ENCODE results near the gene PDE4DIP. TPM values are rescaled to one million over a fixed set of nuclear protein-coding genes. Genes with fewer than 3 reads are reported as not detected.
"Not testable (repeated sequence)": the region's sequence is repeated elsewhere in the genome, so short reads cannot be mapped to it uniquely, and the experiment has no call there.

Gene PDE4DIP
- total and polyA plus RNA-seq, 3 experiments from 2014 or later, result 18.1 to 30.4 (median 29.1) TPM

DNA sequence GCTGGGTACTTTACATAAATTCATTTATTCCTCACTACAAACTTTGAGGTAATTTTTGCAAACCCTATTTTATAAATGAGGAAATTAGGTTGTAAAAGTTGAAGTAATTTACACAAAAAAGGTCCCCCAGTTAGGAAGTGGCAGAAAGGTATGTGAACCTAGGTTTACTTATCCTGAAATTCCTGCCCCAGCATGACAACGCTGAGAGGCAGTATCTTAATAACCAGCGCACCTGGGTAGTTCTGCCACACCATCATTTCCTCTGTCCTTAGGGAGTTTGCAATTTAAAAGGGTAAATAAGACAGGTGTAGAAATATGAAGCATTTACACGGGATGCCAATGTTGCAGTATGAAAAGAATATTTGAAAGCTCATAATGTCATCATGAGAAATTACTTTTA is 79.6 kb downstream of the PDE4DIP start:
- H3K27ac Mint-ChIP-seq, CTCF ChIA-PET: not testable (repeated sequence)

DNA sequence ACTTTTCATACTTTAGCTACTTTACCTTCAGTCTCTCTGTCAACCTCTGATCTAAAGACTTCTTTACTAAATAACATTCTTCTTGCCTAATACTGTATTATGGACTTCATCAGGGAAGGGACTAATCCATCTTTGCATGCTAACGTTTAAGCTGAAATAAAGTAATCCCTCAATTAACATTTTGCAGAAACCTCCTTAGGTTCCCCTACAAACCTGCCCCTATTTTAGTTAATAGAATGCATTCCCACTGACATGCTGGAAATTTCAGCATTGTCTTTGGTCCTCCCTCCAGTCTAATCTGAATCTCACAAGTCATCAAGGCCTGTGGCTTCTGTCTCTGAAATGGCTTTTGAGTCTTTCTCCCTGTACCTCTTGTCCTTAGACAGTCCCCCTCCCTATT is 83.4 kb downstream of the PDE4DIP start:
- H3K4me3 Mint-ChIP-seq; H3K36me3 Mint-ChIP-seq; DNase-seq; H3K27ac Mint-ChIP-seq; H3K9me3 ChIP-seq (ENCODE audit: low read length); H3K9me3 Mint-ChIP-seq; CTCF ChIA-PET; H3K27ac ChIP-seq (ENCODE audit: low read depth, low read length); H3K27me3 Mint-ChIP-seq; H3K4me1 ChIP-seq (ENCODE audit: insufficient read depth, low read length); H3K27me3 ChIP-seq (ENCODE audit: insufficient read depth, low read length, poor library complexity, severe bottlenecking); POLR2A ChIA-PET; H3K4me1 Mint-ChIP-seq; H3K36me3 ChIP-seq (ENCODE audit: insufficient read depth, low read length); H3K4me3 ChIP-seq (ENCODE audit: low read length): not testable (repeated sequence)

More for the DNA sequence above, 79.6 kb downstream of the PDE4DIP start:
- H3K4me3 Mint-ChIP-seq; H3K9me3 Mint-ChIP-seq; H3K36me3 Mint-ChIP-seq; DNase-seq; H3K27me3 Mint-ChIP-seq; H3K27ac ChIP-seq (ENCODE audit: low read depth, low read length); H3K4me1 ChIP-seq (ENCODE audit: insufficient read depth, low read length); H3K27me3 ChIP-seq (ENCODE audit: insufficient read depth, low read length, poor library complexity, severe bottlenecking); H3K4me1 Mint-ChIP-seq; H3K4me3 ChIP-seq (ENCODE audit: low read length); H3K9me3 ChIP-seq (ENCODE audit: low read length); H3K36me3 ChIP-seq (ENCODE audit: insufficient read depth, low read length); POLR2A ChIA-PET: not testable (repeated sequence)

- H3K27ac Mint-ChIP-seq; H3K9me3 Mint-ChIP-seq; H3K9me3 ChIP-seq (ENCODE audit: low read length); DNase-seq; H3K36me3 ChIP-seq (ENCODE audit: insufficient read depth, low read length); H3K27me3 ChIP-seq (ENCODE audit: insufficient read depth, low read length, poor library complexity, severe bottlenecking); H3K4me3 Mint-ChIP-seq; CTCF ChIA-PET; H3K4me3 ChIP-seq (ENCODE audit: low read length); H3K27me3 Mint-ChIP-seq; H3K4me1 ChIP-seq (ENCODE audit: insufficient read depth, low read length); H3K36me3 Mint-ChIP-seq; H3K4me1 Mint-ChIP-seq; H3K27ac ChIP-seq (ENCODE audit: low read depth, low read length); POLR2A ChIA-PET: not testable (repeated sequence)
These were observed 85.0 kb downstream of the PDE4DIP start for GRCh38 chr1:148929253-148929652.

- H3K27me3 Mint-ChIP-seq; H3K27ac Mint-ChIP-seq; H3K9me3 ChIP-seq (ENCODE audit: low read length); H3K36me3 Mint-ChIP-seq; H3K4me1 ChIP-seq (ENCODE audit: insufficient read depth, low read length); H3K4me1 Mint-ChIP-seq; CTCF ChIA-PET; H3K36me3 ChIP-seq (ENCODE audit: insufficient read depth, low read length); H3K4me3 Mint-ChIP-seq; H3K9me3 Mint-ChIP-seq; POLR2A ChIA-PET; H3K27ac ChIP-seq (ENCODE audit: low read depth, low read length); H3K27me3 ChIP-seq (ENCODE audit: insufficient read depth, low read length, poor library complexity, severe bottlenecking); H3K4me3 ChIP-seq (ENCODE audit: low read length); DNase-seq: not testable (repeated sequence)
These were observed 91.3 kb downstream of the PDE4DIP start for GRCh38 chr1:148935381-148936002.

- H3K9me3 ChIP-seq (ENCODE audit: low read length); H3K27me3 ChIP-seq (ENCODE audit: insufficient read depth, low read length, poor library complexity, severe bottlenecking); H3K4me3 Mint-ChIP-seq; H3K9me3 Mint-ChIP-seq; CTCF ChIA-PET; POLR2A ChIA-PET; H3K4me1 ChIP-seq (ENCODE audit: insufficient read depth, low read length); H3K27me3 Mint-ChIP-seq; H3K4me1 Mint-ChIP-seq; H3K36me3 ChIP-seq (ENCODE audit: insufficient read depth, low read length); H3K27ac ChIP-seq (ENCODE audit: low read depth, low read length); H3K36me3 Mint-ChIP-seq; DNase-seq; H3K4me3 ChIP-seq (ENCODE audit: low read length); H3K27ac Mint-ChIP-seq: not testable (repeated sequence)
These were observed 98.7 kb downstream of the PDE4DIP start for GRCh38 chr1:148942906-148943305.

DNA sequence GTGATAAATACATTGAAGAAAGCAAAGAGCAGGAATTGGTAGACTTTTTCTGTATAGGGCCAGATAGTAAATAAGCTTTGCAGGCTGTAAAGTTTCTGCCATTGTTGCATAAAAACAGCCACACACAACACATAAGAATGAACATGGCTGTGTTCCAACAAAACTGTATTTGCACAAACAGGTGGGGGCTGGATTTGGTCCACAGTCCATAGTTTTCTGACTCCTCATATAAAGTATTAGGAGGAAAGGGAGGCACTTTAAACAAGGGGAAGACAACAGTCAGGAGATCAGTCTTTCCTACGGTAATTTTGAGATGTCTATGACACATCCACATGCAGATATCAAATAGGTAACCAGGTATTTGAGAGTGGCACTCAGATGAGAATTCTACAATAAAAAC is 100.9 kb downstream of the PDE4DIP start:
- H3K27ac Mint-ChIP-seq; DNase-seq; H3K4me3 ChIP-seq (ENCODE audit: low read length); H3K36me3 Mint-ChIP-seq; H3K27ac ChIP-seq (ENCODE audit: low read depth, low read length); H3K27me3 ChIP-seq (ENCODE audit: insufficient read depth, low read length, poor library complexity, severe bottlenecking); H3K4me1 Mint-ChIP-seq; H3K9me3 ChIP-seq (ENCODE audit: low read length); H3K27me3 Mint-ChIP-seq; CTCF ChIA-PET; POLR2A ChIA-PET; H3K4me1 ChIP-seq (ENCODE audit: insufficient read depth, low read length); H3K36me3 ChIP-seq (ENCODE audit: insufficient read depth, low read length); H3K4me3 Mint-ChIP-seq; H3K9me3 Mint-ChIP-seq: not testable (repeated sequence)

DNA sequence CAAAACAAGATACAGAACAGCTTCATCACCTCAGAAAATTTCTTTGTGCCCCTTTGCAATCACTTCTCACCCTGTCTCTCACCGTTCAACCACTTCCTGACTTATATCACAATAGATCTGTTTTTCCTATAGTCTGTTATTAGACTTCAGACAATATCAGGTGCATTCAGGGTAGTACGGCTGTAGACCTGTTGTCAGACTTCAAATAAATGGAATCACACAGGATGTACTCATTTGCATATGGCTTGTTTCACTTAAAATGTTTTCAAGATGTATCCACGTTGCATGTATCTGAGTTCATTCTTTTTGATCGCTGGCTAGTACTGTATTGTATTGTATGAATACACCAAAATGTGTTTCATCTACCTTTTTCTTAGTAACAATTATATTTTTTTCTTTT is 104.5 kb downstream of the PDE4DIP start:
- H3K4me3 ChIP-seq (ENCODE audit: low read length); H3K27ac ChIP-seq (ENCODE audit: low read depth, low read length); H3K27me3 ChIP-seq (ENCODE audit: insufficient read depth, low read length, poor library complexity, severe bottlenecking); H3K4me1 ChIP-seq (ENCODE audit: insufficient read depth, low read length); H3K9me3 ChIP-seq (ENCODE audit: low read length); POLR2A ChIA-PET; H3K36me3 ChIP-seq (ENCODE audit: insufficient read depth, low read length); H3K27me3 Mint-ChIP-seq; CTCF ChIA-PET; H3K9me3 Mint-ChIP-seq; H3K36me3 Mint-ChIP-seq: not testable (repeated sequence)
- peak overlapping the region in 2 of 8 donors; percentile 29 to 34 for H3K27ac Mint-ChIP-seq
- peak in 2 of 5 donors; percentile 10 to 62 for DNase-seq
- H3K4me1 Mint-ChIP-seq, result peaks cover 10 to 17% (median 13%) of the 10 kb centered on the region in 3 donors
- H3K4me3 Mint-ChIP-seq, result peak overlapping the region in 2 of 7 donors; percentile 19 to 57

- Mint-ChIP-seq H3K4me3 (peak overlapping the region; percentile 63 to 94 (median 84)), H3K4me1 (peaks cover 16 to 22% (median 18%) of the 10 kb centered on the region in 3 donors), H3K27ac (peak overlapping the region; percentile 20 to 93 (median 82))
- peak overlapping the region; percentile 39 for H3K4me3 ChIP-seq (ENCODE audit: low read length)
- H3K27ac ChIP-seq (ENCODE audit: low read depth, low read length); H3K9me3 Mint-ChIP-seq; H3K27me3 Mint-ChIP-seq; H3K36me3 ChIP-seq (ENCODE audit: insufficient read depth, low read length); POLR2A ChIA-PET; H3K36me3 Mint-ChIP-seq; H3K27me3 ChIP-seq (ENCODE audit: insufficient read depth, low read length, poor library complexity, severe bottlenecking); H3K9me3 ChIP-seq (ENCODE audit: low read length); CTCF ChIA-PET; H3K4me1 ChIP-seq (ENCODE audit: insufficient read depth, low read length): not testable (repeated sequence)
- DNase-seq, result peak; percentile 50 to 77 (median 66)
These were observed 107.4 kb downstream of the PDE4DIP start for GRCh38 chr1:148951336-148952227.
